COR-L47 (cell line): ENCODE data around the gene IMPDH1.

ENCODE experiments used
- DNase-seq: peaks from one replicate; lab custom pipeline; 2025; lab: John Stamatoyannopoulos, UW

Gene IMPDH1

DNA sequence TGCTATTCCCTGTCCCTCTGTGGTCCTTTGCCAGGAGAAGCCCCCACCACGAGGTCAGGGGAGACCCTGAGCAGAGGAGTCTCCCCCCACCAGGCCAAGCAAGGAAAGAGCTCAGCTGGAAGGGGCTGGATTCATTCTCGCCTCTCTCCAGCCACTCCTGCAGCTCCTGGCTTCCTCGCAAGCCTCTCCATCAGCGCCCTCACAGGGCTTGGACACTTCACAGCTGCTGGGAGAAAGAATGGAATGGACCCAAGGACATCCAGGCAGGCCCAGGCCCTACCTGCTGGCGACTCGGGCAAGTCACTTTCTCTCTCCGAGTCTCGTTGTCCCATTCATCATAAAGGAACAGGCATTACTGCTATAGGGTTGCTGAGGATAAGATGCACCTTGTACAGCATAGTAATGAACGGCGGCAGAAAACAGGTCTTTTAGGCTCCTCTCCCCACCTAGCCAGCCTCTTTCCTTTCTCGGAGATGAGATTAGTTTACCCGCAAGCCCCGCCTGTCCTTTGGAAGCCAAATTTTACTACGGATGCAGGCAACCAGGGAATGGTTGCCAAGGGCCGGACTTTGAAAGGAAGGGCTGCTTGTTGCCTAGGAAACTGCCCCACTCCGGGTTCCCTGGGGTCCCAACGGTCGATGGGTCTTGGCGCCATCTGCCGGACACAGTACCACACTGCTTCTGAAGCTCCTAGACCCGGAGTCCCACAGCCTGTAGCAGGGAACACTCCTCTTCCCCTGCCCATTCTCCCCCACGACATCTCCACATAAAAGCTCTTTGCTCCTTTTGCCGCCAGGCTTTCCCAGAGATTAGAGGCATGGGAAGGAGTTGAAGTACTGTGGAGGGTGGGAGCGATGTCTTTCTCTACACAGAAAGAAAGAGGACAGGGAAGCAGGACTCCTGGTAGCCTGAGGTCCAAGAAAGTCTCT lies 22.3 kb downstream of the IMPDH1 start:
- peak; percentile 80 for DNase-seq

DNA sequence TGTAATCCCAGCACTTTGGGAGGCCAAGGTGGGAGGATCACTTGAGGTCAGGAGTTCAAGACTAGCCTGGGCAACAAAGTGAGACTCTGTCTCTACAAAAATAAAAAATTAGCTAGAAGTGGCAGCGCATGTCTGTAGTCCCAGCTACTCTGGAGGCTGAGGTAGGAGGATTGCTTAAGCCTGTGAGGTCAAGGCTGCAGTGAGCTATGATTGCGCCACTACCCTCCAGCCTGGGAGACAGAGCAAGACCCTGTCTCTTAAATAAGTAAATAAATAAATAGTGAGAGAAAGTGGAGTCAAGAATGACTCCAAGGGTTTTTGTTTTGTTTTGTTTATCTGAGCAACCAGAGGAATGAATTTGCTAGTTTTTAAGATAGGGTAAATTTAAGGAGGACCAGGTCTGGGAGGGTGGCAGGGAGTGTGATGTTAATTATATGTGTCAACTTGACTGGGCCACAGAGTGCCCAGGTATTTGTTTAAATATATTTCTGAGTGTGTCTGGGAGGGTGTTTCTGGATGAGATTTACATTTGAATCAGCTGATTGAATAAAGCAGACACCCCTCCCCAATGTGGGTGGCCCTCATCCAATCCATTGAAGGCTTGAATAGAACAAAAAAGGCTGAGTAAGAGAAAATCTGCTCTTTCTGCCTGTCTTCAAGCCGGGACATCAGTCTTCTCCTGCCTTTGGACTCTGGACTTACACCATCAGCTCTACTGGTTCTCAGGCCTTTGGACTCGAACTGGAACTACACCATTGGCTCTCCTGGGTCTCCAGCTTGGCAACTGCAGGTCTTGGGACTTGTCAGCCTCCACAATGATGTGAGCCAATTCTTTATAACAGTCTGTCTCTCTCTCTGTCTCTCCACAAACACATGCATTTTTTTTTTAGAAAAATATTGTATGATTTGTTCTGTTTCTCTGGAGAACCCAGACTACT lies 23.5 kb downstream of the IMPDH1 start:
- no peak for DNase-seq

DNA sequence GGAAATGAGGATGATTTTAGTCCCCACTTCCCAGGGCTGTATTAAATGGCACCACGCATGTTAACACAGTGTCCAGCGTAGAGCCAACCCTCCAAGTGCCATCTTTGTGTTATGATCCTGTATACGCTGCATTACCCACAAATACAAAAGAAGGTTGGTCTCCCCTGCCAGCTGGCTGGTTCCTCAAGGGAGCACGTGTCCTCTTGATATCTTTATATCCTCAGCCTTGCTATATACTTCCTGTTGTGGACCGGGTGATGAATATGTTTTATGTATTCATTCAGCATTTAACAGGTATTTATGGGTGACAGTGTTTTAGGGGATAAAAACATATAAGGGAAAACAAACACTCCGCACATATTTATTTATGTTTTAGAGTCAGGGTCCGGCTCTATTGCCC lies 25.1 kb downstream of the IMPDH1 start:
- DNase-seq, result no peak

- DNase-seq, result no peak
Observed at GRCh38 chr7:128383776-128384175, 26.0 kb downstream of the IMPDH1 start.

- no peak for DNase-seq
Observed at GRCh38 chr7:128381161-128381821, 28.5 kb downstream of the IMPDH1 start.

DNA sequence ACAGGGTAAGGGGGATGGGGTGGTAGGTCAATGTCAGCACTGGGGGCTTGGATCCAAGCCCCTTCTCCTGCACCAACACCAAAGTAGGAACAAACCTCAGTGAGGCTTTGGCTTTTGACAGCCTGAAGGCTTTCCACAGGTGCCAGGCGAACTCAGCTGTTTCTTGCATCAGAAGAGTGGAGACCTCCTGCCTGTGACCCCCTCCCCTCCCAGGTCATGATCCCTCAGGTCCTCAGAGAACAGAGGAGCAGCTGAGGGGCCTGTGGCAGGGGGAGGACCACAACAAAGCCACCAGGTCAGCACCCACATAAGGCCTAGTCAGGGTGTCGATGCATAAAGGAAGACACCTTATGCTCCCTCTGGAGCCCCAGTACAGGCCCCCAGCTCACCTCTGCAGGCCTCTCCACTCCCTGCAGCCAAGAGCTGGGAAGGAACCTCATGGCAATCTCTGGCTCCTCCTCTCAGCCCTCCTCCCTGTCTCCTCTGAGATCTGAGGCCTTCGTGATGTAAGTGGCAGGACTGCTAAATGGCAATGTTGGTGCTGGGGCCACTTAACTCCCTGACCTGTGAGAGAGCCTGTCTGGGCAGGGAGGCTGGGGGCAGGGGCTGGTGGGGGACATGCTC lies 29.2 kb downstream of the IMPDH1 start:
- no peak for DNase-seq

DNA sequence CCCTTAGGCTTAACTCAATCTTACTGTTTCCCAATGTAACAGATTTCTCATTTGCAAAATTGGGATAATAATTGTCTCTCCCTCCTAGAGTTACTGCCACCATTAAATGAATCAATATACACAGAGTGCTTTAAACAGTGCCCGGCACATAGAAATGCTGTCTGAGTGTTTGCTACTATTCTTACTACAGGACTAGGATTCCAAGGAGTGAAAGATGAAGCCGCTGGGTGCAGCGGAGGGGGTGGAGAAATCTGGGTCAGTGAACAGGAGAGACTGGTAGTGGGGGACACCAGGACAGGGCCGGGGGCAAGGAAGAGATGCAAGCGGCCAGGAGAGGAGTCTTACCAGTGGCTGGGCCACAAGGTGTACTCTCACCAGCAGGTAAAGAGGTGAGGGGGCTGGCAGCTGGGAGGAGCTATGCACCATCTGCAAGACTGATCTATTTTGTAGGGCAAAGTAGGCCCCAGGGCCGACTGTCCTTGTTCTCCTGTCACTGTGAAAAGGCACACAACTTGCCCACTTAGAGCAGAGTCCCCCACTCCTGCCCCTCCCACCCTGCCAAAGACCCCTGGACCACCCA lies 29.8 kb downstream of the IMPDH1 start:
- DNase-seq, result no peak

DNA sequence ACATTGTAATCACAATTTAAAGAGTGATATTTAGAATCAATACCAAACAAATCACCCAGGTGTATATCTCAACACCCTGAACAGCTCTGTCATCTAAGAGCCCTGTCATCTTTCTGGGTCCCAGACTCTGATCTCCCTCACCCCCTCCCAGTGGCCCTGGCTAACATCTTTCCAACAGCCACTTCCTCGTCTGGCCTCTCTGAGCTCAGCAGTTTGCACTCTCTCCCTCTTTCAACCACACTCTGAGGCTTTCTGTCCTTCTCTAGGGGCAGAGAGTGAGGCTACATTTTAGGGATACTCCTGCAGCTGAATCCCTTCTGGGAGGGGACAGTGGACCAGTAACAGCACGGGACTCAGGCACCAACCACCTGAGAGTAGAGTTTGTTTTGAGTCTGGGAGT lies 31.1 kb downstream of the IMPDH1 start:
- no peak for DNase-seq

DNA sequence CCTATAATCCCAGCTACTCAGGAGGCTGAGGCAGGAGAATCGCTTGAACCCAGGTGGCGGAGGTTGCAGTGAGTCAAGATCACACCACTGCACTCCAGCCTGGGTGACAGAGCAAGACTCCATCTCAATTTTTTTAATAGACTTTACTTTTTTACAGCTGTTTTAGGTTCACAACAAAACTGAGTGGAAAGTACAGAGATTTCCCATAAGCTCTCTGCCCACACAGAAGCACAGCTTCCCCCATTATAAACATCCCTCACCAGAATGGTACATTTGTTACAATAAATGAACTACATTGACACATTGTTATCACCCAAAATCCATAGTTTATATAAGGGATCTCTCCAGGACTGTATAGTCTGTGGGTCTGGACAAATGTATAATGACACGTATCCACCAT lies 33.7 kb downstream of the IMPDH1 start:
- DNase-seq, result no peak

- DNase-seq, result no peak
Observed at GRCh38 chr7:128374041-128374440, 35.7 kb downstream of the IMPDH1 start.

- DNase-seq, result no peak
Observed at GRCh38 chr7:128373606-128374005, 36.2 kb downstream of the IMPDH1 start.

DNA sequence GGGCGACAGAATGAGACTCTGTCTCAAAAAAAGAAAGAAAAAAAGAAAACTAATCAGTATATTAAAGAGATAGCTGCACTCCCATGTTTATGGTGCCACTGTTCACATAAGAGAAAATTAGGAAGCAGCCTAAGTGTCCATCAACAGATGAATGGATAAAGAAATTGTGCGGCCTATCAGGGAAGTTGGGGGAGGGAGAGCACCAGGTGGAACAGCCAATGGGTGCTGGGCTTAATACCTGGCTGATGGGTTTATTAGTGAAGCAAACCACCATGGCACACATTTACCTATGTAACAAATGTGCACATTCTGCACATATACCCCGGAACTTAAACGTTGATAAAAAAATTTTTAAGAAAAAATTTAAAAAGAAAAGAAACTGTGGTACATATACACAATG lies 39.3 kb downstream of the IMPDH1 start:
- no peak for DNase-seq

GRCh38 chr7:128366986-128367385 lies 42.8 kb downstream of the IMPDH1 start:
- no peak for DNase-seq

DNA sequence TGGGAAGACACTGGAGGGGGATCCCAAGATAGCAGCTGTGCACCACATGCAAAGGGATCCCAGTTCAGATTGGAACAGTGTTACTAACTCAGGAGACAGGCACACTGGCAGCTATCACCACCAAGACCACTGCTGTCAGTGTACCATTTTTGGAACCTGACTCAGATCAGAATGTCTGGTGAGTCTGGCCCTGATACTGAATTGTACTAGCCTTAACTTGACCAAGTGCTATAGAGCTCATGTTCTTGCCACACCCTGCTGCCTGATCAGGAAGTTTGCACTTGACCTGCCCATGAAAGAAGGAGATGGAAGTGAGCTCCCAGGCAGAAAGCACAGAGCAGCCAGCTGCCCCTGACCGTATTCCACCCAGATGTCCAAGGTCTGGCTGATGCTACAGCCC lies 43.5 kb downstream of the IMPDH1 start:
- DNase-seq, result no peak

DNA sequence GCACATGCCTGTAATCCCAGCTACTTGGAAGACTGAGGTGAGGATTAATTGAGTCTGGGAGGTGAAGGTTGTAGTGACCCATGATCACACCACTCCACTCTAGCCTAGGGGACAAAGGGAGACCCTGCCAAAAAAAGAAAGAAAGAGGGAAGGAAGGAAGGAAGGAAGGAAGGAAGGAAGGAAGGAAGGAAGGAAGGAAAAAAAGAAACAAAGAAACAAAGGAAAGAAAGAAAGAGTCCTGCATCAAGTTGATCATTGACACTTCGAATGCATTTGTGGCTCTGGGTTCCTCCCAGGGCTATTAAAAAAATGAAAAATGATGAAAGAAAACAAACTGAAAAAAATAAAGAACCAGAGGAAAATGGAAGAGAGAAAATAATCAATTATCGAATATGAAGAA lies 44.4 kb downstream of the IMPDH1 start:
- no peak for DNase-seq

DNA sequence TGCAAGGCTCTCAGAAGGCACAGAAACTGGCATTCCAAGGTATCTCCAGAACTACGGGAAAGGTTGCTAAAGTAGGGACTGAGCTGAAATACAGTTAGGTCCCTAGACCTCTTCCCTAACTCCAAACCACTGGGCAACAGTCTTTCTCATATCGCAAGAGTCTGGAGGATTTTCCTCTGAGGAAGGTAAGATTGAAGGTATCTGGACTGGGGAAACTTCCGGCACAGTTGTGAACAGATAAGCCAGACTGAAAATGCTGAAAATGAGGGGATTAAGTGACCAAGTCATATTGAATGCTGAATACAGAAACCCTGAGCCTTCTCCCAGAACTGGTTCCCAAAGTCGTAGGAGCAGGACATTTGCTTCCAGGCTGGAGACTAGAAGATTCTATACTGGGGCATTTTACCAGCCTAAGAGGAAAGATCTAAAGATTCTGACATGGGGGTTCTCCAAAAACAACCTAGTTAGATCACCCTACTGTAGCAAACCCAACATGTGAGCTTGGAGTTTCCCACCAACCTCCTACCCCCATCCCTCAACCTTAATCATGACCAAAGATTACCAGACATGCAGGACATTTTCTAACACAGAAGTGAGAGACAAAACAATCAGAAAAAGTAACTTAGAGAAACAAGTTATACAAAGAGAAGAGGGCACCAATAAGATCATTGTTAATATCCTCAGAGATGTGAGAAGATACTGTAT lies 45.5 kb downstream of the IMPDH1 start:
- no peak for DNase-seq

GRCh38 chr7:128363261-128363721 lies 46.5 kb downstream of the IMPDH1 start:
- no peak for DNase-seq

DNA sequence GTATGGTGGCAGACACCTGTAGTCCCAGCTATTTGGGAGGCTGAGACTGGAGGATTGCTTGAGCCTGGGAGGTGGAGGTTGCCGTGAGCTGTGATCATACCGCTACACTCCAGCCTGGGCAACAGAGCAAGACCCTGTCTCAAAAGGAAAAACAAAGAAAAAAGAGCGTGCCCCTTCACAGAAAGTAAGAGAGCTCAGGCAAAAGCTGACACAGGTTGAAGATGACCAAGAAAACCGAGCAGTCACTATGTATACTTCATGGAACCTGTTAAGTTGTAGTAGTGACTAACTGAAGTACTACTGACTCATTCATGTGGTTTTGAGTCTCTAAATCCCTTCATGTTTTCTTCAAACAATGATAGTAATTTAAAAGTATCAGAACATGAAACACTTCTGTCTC lies 47.1 kb downstream of the IMPDH1 start:
- no peak for DNase-seq

DNA sequence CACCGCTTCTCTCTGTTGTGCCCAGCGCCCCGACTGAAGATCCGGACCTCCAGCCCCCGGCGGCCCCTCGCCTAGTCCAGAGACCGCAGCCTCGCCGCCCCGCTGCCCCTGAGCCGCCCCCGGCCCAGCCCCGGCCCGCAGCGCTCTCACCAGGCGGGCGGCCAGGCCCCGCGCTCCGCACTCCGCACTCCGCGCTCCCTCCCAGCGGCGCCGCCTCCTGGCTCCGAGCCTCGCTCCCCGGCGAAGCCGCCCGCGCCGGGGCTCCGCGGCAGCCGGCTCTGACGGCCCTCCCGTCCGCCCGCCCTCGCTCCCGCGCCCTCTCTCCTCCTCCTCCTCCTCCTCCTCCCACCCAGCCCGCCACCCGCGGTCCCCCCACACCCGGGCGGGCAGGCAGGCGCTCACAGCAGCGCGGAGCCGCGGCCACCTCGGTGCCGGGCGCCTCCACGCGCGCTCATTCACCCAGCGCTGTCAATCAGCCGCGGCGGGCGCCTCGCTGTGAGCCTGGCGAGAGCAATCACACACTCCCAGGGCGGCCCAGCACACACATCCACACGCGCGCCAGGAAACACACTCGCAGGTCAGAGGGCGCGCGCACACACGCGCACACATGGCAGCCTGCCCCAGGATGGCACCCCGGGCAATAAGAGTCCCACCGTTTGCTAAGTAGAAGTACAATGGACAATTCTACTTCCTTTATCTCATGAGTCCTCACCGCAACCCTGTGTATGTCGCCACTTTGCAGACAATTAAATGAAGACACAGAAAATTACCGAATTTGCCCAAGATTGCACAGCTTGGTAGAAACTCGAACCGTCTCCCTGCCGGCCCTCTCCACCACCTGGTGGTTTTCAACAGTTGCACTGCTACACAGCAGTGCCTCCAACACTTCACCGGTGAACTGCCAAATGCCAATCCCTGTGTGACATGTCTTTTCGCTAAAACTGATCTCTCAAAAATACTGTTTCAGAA lies 48.1 kb downstream of the IMPDH1 start, which contains the start of gene PRRT4:
Gene PRRT4, minus strand, starts transcription at position 280 of the 969 bp plus-strand sequence.
- DNase-seq, result peak; percentile 63

DNA sequence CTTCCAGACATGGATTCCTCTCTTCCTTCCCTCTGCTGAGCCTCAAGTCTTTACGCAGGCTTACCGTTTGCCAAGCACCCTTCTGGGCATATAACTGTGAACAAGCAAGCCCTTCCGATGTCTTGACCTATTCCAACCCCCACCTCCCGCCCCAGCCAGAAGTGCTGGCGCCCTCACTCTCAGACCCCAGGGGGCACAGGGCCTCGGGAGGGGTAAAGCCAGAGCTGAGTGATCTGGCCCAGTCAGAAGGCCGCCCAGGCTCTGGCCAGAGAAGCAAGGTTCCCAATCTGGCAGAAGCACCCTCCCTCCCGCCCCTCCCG lies 49.5 kb downstream of the IMPDH1 start:
- no peak for DNase-seq
